OCI-LY3 (cell line): ENCODE results near the gene ELP4.
A peak's percentile ranks its signal among the peaks of the same experiment; 100 is the strongest.

ENCODE experiments used
- H2AFZ ChIP-seq: fragments of 200-600, 300-600 bp; shearing (Covaris generic); 2 replicates; pipeline ENCODE4 v1.6.0; 2014; ENCODE audit warnings: antibody characterized with exemption, low read depth, low read length
- H3K27ac ChIP-seq: fragments of 200-600, 300-600 bp; sonication (generic); 2 replicates; pipeline ENCODE4 v1.5.1; 2014; ENCODE audit warnings: mild to moderate bottlenecking, low read length, moderate library complexity, mixed read lengths
- H3K27me3 ChIP-seq: fragments of 200-600, 300-600 bp; sonication (generic); 2 replicates; pipeline ENCODE4 v1.6.1; 2014; ENCODE audit warnings: low read depth, low read length, mixed read lengths
- H3K36me3 ChIP-seq: fragments of 200-600, 300-600 bp; sonication (generic); replicated peaks from 2 replicates; pipeline ENCODE3; 2014; ENCODE audit warnings: low read depth, low read length, mixed read lengths
- H3K4me1 ChIP-seq: fragments of 300-600, 200-600 bp; sonication (generic); 2 replicates; pipeline ENCODE4 v1.6.1; 2014; ENCODE audit warnings: low read length, mixed read lengths
- H3K4me2 ChIP-seq: fragments of 200-600, 300-600 bp; sonication (generic); 2 replicates; pipeline ENCODE4 v1.6.1; 2014; ENCODE audit warnings: low read length, mixed read lengths
- H3K4me3 ChIP-seq: fragments of 300-600, 200-600 bp; sonication (generic); 2 replicates; pipeline ENCODE4 v1.5.1; 2014; ENCODE audit warnings: antibody characterized with exemption, mild to moderate bottlenecking, low read length, moderate library complexity
- H3K79me2 ChIP-seq: fragments of 300-600, 200-600 bp; shearing (Covaris generic); 2 replicates; pipeline ENCODE4 v1.6.1; 2014; ENCODE audit warnings: mild to moderate bottlenecking, low read length, mixed read lengths
- H3K9ac ChIP-seq: fragments of 300-600, 200-600 bp; shearing (Covaris generic); 2 replicates; pipeline ENCODE4 v1.6.0; 2014; ENCODE audit warnings: mild to moderate bottlenecking, low read length, moderate library complexity
- H3K9me3 ChIP-seq: fragments of 200-600, 300-600 bp; shearing (Covaris generic); 2 replicates; pipeline ENCODE4 v1.6.1; 2014; ENCODE audit warnings: low read length, mixed read lengths; ENCODE audit not compliant: insufficient read depth
- H4K20me1 ChIP-seq: fragments of 200-600, 300-600 bp; sonication (generic); 2 replicates; pipeline ENCODE4 v1.6.1; 2016; ENCODE audit warnings: low read length, mixed read lengths; ENCODE audit not compliant: insufficient read depth
- EZH2phosphoT487 ChIP-seq: fragments of 200-600 bp; shearing (Covaris generic); IDR thresholded peaks from 2 replicates; pipeline ENCODE4 v1.6.1; 2018; ENCODE audit warnings: antibody characterized with exemption, mixed run types, low read depth
- TF ChIP-seq, protein P1 (sequence below): fragments of 200-600, 300-600 bp; sonication (generic); IDR thresholded peaks from 2 replicates; pipeline ENCODE4 v1.5.1; 2014; ENCODE audit warnings: antibody characterized with exemption, low read length, low read depth

ELP4 gene

DNA sequence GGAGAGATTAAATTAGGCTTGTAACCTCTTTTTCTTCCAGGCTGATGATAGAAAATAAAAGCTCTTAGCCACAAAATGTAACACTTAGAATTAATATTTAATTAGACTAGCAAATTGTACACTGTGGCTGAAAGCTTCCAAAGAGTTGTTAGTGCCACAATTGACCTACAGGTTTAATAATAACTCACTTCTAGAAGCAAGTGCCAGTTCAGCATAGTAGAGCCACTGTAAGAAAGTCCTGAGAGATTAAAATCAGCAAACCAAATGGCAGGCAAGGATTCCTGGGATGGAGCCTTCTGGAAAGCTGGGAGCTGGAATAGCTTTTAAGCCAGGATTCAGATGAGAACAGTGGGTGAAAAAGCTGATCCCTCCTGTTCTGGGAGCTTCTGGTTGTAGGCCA, 131.0 kb downstream of the ELP4 start:
- no peak overlapping the region for H3K4me2 ChIP-seq
- no peak overlapping the region for H3K4me3 ChIP-seq
- H3K36me3 ChIP-seq = no peaks in the 10 kb centered on the region
- no peak overlapping the region for H3K9ac ChIP-seq
- no peaks in the 10 kb centered on the region for H3K27me3 ChIP-seq
- no peaks in the 10 kb centered on the region for H4K20me1 ChIP-seq
- no peaks in the 10 kb centered on the region for H3K9me3 ChIP-seq
- H3K27ac ChIP-seq = no peak overlapping the region
- H3K79me2 ChIP-seq = no peaks in the 10 kb centered on the region
- TF ChIP-seq, protein P1, sequence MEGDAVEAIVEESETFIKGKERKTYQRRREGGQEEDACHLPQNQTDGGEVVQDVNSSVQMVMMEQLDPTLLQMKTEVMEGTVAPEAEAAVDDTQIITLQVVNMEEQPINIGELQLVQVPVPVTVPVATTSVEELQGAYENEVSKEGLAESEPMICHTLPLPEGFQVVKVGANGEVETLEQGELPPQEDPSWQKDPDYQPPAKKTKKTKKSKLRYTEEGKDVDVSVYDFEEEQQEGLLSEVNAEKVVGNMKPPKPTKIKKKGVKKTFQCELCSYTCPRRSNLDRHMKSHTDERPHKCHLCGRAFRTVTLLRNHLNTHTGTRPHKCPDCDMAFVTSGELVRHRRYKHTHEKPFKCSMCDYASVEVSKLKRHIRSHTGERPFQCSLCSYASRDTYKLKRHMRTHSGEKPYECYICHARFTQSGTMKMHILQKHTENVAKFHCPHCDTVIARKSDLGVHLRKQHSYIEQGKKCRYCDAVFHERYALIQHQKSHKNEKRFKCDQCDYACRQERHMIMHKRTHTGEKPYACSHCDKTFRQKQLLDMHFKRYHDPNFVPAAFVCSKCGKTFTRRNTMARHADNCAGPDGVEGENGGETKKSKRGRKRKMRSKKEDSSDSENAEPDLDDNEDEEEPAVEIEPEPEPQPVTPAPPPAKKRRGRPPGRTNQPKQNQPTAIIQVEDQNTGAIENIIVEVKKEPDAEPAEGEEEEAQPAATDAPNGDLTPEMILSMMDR = no peak
- TF ChIP-seq EZH2phosphoT487 = no peak
- no peaks in the 10 kb centered on the region for H3K4me1 ChIP-seq
- H2AFZ ChIP-seq = no peak overlapping the region

DNA sequence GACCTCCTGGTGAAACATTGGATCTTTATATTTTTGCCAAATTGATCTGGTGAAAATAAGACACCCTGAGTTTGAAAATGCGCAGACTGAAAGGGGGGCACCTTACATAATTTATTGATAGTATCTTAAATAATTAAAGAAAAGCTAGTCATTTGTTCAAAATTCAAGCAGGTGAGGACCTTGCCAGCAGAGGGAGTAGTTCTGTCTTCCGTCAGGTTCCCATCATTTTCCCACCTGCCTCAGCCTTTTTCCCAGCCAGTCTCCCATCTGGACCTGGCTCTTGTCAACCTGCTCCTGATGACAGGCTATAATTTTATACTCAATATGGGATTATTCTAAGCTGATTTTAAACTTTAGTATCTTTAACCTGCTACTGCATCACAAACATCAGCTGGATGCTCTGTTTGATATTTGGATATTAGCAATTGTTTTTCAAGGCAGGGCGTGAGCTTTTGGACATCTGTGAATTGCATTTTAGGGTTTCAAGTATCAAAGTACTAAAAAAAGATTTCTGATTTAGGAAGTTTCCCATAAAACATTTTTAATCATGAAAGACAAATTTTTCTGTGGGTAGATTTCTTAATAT, 132.0 kb downstream of the ELP4 start:
- no peaks in the 10 kb centered on the region for H4K20me1 ChIP-seq
- TF ChIP-seq, protein P1 = peak; percentile 69
- no peak for TF ChIP-seq EZH2phosphoT487
- H3K79me2 ChIP-seq = no peaks in the 10 kb centered on the region
- no peak overlapping the region for H3K27ac ChIP-seq
- no peaks in the 10 kb centered on the region for H3K4me1 ChIP-seq
- no peak overlapping the region for H3K9ac ChIP-seq
- no peak overlapping the region for H2AFZ ChIP-seq
- H3K36me3 ChIP-seq = no peaks in the 10 kb centered on the region
- no peaks in the 10 kb centered on the region for H3K27me3 ChIP-seq
- no peak overlapping the region for H3K4me2 ChIP-seq
- no peak overlapping the region for H3K4me3 ChIP-seq
- no peaks in the 10 kb centered on the region for H3K9me3 ChIP-seq

DNA sequence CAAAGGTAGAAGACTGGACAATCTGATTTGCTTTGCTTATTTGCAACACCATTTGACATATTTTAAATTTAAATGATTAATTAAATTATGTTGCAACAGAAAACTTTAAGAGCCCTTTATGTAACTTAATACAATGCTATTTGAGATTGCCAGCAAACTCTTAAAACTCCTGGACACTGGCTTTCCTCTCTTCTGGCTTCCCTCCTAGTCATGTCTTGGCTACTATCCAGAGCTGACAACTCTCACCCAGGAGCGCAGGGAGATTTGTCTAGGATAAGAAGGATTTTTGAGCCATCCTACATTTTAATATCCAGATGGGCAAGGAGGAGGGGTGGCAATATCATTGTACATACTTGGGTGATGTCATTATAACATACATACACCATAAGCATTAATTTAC, 134.3 kb downstream of the ELP4 start:
- H3K9me3 ChIP-seq = no peaks in the 10 kb centered on the region
- H3K27me3 ChIP-seq = no peaks in the 10 kb centered on the region
- H3K9ac ChIP-seq = no peak overlapping the region
- no peaks in the 10 kb centered on the region for H3K4me1 ChIP-seq
- no peaks in the 10 kb centered on the region for H3K36me3 ChIP-seq
- TF ChIP-seq EZH2phosphoT487 = no peak
- TF ChIP-seq, protein P1 = no peak
- H3K4me3 ChIP-seq = no peak overlapping the region
- H3K27ac ChIP-seq = no peak overlapping the region
- H2AFZ ChIP-seq = no peak overlapping the region
- H3K4me2 ChIP-seq = no peak overlapping the region
- no peaks in the 10 kb centered on the region for H3K79me2 ChIP-seq
- H4K20me1 ChIP-seq = no peaks in the 10 kb centered on the region

GRCh38 chr11:31645747-31646146, 136.2 kb downstream of the ELP4 start:
- Histone ChIP-seq H3K36me3 (no peaks in the 10 kb centered on the region), H3K4me3 (no peak overlapping the region), H3K27ac (no peak overlapping the region), H3K4me1 (no peaks in the 10 kb centered on the region), H3K27me3 (no peaks in the 10 kb centered on the region), H3K4me2 (no peak overlapping the region), H3K79me2 (no peaks in the 10 kb centered on the region), H4K20me1 (no peaks in the 10 kb centered on the region), H3K9ac (no peak overlapping the region), H3K9me3 (no peaks in the 10 kb centered on the region), H2AFZ (no peak overlapping the region)
- TF ChIP-seq, protein P1 = no peak
- no peak for TF ChIP-seq EZH2phosphoT487
